Measurements from ENCODE around the gene ITPA.
A peak's percentile ranks its signal among the peaks of the same experiment; 100 is the strongest.
"Not testable (repeated sequence)": the region's sequence is repeated elsewhere in the genome, so short reads cannot be mapped to it uniquely, and the experiment has no call there.

Gene ITPA

DNA sequence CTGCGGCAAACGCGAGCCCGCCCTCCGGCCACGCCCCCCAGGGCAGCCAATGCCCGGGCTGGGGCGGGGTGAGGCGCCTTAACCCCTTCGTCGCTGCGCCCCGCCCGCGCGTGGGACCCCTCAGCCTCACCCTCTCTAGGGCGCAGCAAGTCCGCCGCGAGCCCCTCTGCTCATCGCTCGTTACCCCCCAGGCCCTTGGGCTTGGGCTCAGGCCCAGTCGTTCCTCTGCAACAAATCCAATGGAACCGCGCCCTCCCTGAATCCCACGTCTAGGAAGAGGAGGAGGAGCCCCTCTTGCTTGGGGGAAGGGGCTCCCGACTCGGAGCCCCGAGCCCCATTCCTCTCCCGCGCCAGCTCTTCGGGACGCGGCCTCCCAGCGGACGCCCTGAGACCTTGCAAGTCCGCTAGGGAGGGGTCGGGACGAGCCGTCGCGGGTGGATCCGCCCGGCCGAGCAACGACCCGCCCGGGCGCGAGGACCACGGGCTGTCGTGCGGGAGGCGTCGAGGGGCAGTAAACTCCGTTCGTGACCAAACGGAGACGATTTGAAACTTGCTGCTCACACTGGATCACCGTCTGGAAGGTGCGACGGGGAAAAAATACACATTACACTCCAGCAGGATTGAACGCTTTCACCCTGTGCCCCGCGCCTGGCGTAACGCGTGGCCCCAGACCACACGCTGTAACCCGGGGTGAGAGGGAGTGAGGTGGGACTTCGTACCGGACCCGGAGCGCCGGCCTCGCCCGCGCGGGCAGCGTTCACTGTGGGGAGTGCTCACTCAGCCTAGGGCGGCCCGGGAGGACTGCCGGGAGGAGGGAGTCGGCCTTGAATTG lies 35.5 kb upstream of the ITPA start:
- peak; percentile 85 for DNase-seq (ENCODE audit: low read depth)

- peak; percentile 31 for DNase-seq (ENCODE audit: low read depth)
These were observed 34.6 kb upstream of the ITPA start for GRCh38 chr20:3174442-3175261.

GRCh38 chr20:3175270-3175669 lies 34.0 kb upstream of the ITPA start:
- no peak for DNase-seq (ENCODE audit: low read depth)

DNA sequence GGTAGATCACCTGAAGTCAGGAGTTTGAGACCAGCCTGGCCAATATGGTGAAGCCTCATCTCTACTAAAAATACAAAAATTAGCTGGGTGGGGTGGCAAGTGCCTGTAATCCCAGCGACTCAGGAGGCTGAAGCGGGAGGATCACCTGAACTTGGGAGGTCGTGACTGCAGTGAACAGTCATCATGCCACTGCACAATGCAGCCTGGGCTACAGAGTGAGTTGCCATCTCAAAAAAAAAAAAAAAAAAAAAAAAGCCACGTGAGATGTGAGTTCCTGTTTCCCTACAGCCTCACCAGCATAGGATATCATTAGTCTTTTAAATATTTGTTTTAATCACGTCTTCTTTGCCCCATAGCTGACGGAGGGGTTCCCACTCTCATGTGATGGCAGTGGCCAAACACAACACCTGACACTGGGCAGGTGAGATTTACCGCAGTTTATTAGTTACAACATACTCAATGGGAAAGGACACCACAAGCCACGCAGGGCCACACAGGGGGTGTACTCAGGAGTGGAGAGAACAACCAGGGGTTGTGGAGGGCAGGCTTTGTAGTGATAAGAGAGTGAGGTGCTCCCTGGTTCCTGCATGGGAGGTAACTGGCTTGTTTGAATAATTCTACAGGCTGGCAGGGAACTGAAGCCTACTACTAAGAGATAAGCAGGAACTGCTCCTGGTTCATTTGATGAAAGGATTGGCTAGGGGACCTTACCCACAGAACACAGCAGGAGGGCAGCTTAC lies 31.4 kb upstream of the ITPA start:
- DNase-seq (ENCODE audit: low read depth), result no peak

DNA sequence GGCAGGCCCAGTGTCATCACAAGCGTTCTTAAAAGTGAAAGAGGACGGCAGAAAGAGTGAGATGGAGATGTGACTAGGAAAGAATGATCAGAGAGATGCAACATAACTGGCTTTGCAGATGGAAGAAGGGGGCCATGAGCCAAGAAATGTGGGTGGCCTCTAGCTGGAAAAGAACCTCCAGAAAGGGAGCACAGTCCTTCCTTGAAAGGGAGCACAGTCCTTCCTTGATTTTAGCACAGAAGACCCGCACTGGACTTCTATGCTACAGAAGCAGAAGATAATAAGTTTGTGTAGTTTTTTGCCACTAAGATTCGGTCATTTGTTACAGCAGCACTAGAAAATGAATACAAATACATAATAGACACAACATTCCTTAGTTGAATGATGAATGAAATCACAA lies 29.0 kb upstream of the ITPA start:
- no peak for DNase-seq (ENCODE audit: low read depth)

DNA sequence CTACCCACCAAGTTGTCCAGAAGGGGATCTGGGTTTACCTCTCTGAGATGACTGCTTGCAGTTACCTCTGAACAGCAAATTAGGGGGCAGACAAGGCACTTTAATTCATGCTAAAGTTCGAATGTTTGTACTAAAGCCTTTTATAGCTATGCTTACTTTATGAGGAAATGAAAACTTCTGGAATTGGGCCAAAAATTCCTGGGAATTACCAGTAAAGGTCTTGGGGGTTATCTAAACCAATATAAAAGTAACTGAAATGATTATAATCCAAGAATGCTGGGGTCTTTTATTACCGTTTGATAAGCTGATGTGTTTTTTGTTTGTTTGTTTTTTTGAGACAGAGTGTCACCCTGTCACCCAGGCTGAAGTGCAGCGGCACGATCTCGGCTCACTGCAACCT lies 28.0 kb upstream of the ITPA start:
- no peak for DNase-seq (ENCODE audit: low read depth)

DNA sequence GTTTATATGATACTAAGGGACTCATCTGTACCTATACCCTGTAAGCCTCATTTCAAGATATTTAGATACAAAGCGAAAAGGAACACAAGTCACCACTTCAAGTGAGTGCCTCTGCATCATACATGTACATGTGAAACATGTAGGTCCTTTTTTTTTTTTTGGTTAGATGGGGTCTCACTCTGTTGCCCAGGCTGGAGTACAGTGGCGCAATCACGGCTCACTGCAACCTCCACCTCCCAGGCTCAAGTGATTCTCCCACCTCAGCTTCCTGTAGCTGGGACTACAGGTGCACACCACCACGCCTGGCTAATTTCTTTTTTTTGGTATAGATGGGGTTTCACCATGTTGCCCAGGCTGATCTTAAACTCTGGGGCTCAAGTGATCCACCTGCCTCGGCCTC lies 26.9 kb upstream of the ITPA start:
- not testable (repeated sequence) for DNase-seq (ENCODE audit: low read depth)

- DNase-seq (ENCODE audit: low read depth), result no peak
These were observed 25.2 kb upstream of the ITPA start for GRCh38 chr20:3183896-3184612.

- not testable (repeated sequence) for DNase-seq (ENCODE audit: low read depth)
These were observed 21.4 kb upstream of the ITPA start for GRCh38 chr20:3187861-3188260.

DNA sequence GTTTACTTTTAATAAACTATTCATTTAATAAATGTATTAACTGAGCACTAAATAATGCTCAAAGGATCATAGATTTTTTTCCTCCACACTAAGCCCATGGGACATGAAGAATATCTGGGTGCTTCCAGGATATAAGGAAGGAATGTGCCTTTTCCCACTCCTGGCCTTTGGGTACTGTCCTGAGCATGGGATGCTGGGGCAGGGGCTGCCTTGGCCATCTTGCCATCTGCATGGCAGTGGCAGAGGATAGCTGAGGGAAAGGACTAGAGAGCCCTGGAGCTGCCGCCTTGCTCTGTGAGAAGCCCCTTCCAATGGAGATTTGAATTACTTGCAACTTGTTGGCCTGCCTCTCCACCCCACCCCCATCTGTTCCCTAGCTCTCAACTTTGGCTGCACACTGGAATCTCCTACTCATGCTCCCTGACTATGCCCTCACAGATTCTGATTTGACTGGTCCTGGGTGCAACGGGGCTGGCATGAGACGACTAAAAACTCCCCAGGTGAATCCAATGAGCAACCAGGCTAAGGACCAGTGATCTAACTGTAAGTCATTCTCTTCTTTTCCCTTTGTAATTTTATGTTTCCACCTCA lies 20.4 kb upstream of the ITPA start:
- DNase-seq (ENCODE audit: low read depth), result no peak

GRCh38 chr20:3189561-3190131 lies 19.7 kb upstream of the ITPA start:
- DNase-seq (ENCODE audit: low read depth), result no peak

GRCh38 chr20:3190681-3191111 lies 18.6 kb upstream of the ITPA start:
- no peak for DNase-seq (ENCODE audit: low read depth)

GRCh38 chr20:3192226-3193015 lies 16.9 kb upstream of the ITPA start:
- DNase-seq (ENCODE audit: low read depth), result no peak

DNA sequence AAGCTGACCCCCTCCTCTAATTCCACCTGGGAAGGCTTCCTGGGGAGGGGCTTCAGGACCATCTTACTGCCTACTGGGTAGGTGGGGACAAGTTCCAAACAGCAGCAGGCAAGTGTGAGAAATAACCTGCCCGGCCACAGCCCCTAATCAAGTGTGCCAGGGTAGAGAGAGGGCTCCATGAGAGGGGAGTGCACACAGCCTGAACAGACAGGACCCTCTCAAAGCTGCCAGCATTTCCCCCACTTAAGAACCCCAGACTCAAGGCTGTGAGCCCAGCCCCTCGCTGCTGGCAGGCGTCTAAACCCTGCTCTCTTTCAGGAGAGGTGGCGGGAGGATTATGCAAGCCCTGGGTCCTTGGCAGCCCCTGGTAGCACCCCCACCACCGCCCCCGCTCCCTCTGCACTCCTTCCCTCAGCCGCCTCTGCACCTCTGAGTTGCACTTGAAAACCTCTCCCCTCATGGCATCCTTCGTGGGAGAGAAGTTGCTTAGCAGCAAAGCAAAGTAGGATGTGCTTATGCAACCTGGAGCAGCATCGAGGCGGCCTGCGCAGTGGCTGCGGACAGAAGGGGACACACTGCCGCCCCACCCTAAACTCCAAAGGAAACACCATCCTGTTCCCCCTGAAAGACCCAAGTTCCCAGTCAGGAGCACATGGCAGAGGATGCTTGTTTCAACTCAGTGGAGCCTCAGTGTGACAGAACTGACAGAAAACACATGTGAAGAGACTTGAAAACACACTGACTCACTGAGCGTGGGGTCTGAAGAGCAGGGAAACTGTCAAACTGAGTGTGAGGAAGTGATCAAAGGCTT lies 15.3 kb upstream of the ITPA start:
- no peak for DNase-seq (ENCODE audit: low read depth)

DNA sequence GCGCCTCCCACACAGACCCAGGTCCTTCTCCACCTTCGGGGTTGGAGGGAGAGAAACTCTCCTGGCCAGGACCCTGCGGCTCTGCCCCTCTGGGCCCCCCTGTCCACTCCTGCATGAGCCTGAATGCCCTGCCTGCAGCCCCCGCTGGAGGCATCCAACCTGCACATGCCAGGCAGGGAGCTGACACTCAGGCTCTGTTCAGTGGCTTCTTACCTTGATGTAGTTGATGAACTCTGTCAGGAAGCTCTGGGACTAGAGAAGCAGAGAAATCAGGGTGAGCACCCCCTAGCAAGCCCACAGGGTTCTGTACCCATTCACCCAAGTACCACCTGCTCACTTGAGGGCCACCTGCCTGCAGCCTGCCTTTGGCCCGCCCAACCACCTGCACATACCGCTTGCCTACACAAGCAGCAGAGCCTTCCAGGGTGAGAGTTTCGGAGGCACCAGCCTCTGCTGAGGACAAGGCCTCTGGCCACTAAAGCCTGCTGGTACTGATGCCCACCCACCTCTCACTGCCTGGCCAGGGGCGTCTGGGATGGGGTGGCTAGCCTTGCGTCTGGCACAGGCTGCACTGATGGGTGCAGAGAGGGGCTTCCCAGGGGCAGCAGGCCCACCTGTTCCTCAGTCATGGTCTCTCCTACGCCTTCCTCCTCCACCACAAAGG lies 14.5 kb upstream of the ITPA start:
- no peak for DNase-seq (ENCODE audit: low read depth)

GRCh38 chr20:3195590-3196237 lies 13.6 kb upstream of the ITPA start:
- no peak for DNase-seq (ENCODE audit: low read depth)

GRCh38 chr20:3199206-3199605 lies 10.1 kb upstream of the ITPA start:
- DNase-seq (ENCODE audit: low read depth), result no peak

GRCh38 chr20:3199976-3200755 lies 9.1 kb upstream of the ITPA start:
- DNase-seq (ENCODE audit: low read depth), result no peak

Measured in ELR (cell line).